BJ (cell line): ENCODE data around the gene TREML2. TPM values are rescaled to one million over a fixed set of nuclear protein-coding genes. Genes with fewer than 3 reads are reported as not detected.

ENCODE experiments used
- CTCF ChIA-PET: fragments of 350-600 bp; formaldehyde crosslinking; extraction: SDS; loops from one replicate; lab custom pipeline; 2021; ENCODE audit warnings: antibody characterized with exemption, inconsistent platforms; lab: Yijun Ruan, JAX
- POLR2A ChIA-PET: fragments of 300-600 bp; sonication (Branson Sonifier 250); formaldehyde crosslinking; extraction: SDS; loops from one replicate; lab custom pipeline; 2021; ENCODE audit warnings: antibody characterized with exemption; lab: Charles Lee
- DNase-seq: peaks from one replicate; pipeline ENCODE4 v3.0.0-alpha.2; 2011; ENCODE audit warnings: low read depth
- H3K27me3 ChIP-seq: 2 replicates; pipeline ENCODE4 v1.6.0; 2011; ENCODE audit warnings: low read length; ENCODE audit not compliant: control insufficient read depth, insufficient read depth
- H3K36me3 ChIP-seq: 2 replicates; pipeline ENCODE4 v1.5.1; 2011; ENCODE audit warnings: low read length; ENCODE audit not compliant: control insufficient read depth, insufficient read depth
- H3K4me3 ChIP-seq: 2 replicates; pipeline ENCODE4 v1.5.1; 2011; ENCODE audit warnings: low read depth, mild to moderate bottlenecking, control low read depth, low read length
- CTCF ChIP-seq: IDR thresholded peaks from 2 replicates; pipeline ENCODE4 v1.5.1; 2011; ENCODE audit warnings: low read depth, mild to moderate bottlenecking, control low read depth, inconsistent platforms, low read length, moderate library complexity; ENCODE audit not compliant: insufficient read depth
- polyA plus RNA-seq: library from polyadenylated mRNA; depleted of rRNA; stranded (reverse); fragments of >200 nt; gene quantifications from 2 replicates; pipeline ENCODE4 v1.2.3, GENCODE V29; 2011

Gene TREML2
- polyA plus RNA-seq, 1 experiment = not detected

DNA sequence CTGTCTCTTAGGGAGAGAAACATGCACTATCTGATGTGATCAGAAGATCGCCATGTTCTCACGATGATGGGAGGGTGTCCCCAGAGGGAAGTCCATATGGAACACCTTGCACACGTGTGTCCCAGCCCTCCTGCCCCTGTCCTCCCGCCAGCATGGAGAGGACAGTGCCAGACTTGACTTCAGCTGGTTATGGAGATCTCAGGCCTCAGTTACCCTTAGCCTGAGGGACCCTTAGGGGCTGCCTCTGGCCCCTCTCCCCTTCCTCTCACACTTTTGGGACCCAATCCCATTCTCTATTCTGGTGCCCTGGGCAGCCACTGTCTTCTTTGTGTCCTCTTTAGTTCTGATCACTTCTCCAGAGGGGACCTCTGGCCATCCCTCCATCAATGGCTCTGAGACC lies 28.8 kb upstream of the TREML2 start:
- Histone ChIP-seq H3K27me3 (no peaks in the 10 kb centered on the region; the same call in 1 of the 2 replicates), H3K36me3 (no peaks in the 10 kb centered on the region), H3K4me3 (no peak overlapping the region)
- ChIA-PET CTCF (no interaction called here), POLR2A (no interaction called here)
- TF ChIP-seq CTCF = no peak
- DNase-seq = no peak

DNA sequence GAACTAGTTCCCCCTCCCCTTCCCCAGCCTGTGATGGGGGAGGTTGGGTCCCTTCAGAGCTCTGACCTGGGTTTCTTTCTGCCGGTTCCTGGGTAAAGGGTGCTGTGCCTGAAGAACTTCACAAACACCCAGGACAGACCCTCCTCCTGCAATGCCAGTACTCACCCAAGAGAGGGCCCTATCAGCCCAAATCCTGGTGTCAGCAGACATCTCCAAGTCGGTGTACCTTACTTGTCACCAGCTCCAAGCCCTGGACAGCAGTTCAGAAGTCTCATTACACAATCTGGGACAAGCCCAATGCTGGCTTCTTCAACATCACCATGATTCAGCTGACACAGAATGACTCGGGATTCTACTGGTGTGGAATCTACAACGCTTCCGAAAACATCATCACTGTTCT lies 27.7 kb upstream of the TREML2 start:
- no peaks in the 10 kb centered on the region for H3K36me3 ChIP-seq
- CTCF ChIA-PET = no interaction called here

GRCh38 chr6:41228096-41228495 lies 27.1 kb upstream of the TREML2 start, which contains the start of gene TREML4:
Gene TREML4, plus strand, starts transcription at chr6:41228349. Its CDS starts 79 bp downstream, at chr6:41228428.
- Histone ChIP-seq H3K27me3 (no peaks in the 10 kb centered on the region; the same call in 1 of the 2 replicates), H3K4me3 (no peak within 1 kb of the TSS), H3K36me3 (no peaks in the 10 kb centered on the region)
- no peak for DNase-seq
- no peak for TF ChIP-seq CTCF
- ChIA-PET POLR2A (no interaction called here), CTCF (no interaction called here)

More for the DNA sequence above, 27.7 kb upstream of the TREML2 start:
- no peak for TF ChIP-seq CTCF
- H3K4me3 ChIP-seq = no peak overlapping the region
- POLR2A ChIA-PET = no interaction called here
- DNase-seq = no peak
- H3K27me3 ChIP-seq = no peaks in the 10 kb centered on the region; the same call in 1 of the 2 replicates

DNA sequence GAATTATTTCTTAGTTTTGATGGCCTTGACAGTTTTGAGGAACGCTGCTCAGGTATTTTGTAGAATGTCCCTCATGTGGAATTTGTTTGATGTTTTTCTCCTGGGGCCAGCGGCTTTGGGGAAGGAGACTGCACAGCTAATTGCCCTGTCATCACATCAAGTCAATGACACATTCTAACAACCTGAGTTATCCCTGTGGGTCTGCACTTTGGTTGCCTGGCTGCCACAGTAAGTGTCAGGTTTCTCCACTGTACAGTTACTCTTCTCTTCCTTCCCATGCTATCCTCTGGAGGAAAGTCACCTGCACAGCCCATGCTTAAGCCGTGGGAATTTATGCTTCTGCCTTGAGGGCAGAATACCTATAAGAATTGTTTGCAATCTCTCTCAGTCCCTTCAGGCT lies 25.8 kb upstream of the TREML2 start:
- TF ChIP-seq CTCF = no peak
- DNase-seq = no peak
- Histone ChIP-seq H3K4me3 (no peak overlapping the region), H3K36me3 (no peaks in the 10 kb centered on the region), H3K27me3 (no peaks in the 10 kb centered on the region; the same call in 1 of the 2 replicates)
- ChIA-PET CTCF (no interaction called here), POLR2A (no interaction called here)

DNA sequence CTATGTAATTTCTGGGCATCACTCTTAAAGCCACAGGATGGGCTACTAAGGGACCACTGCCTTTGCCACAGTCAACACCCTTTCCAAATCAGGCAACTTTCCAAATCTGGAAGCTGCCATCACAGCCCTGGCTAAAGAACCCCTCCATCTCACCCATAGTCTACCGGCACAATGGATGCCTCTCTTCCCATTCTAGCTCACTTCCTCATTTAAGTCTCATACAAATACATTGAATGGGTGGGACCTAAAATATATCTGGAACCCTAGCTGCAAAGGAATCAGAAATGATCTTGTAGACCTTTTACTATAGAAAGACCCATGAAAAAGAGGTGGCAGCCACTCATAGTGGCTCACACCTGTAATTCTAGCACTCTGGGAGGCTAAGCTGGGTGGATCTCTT lies 23.9 kb upstream of the TREML2 start:
- ChIA-PET CTCF (no interaction called here), POLR2A (no interaction called here)
- Histone ChIP-seq H3K36me3 (no peaks in the 10 kb centered on the region), H3K4me3 (no peak overlapping the region), H3K27me3 (no peaks in the 10 kb centered on the region)
- DNase-seq = no peak
- no peak for TF ChIP-seq CTCF
